GM19467 (cell line): ENCODE data around the gene LAMC1.

Experiments used
- ATAC-seq: cut with Tn5 transposase; IDR thresholded peaks from one replicate; pipeline ENCODE4 v1.9.1; 2021; ENCODE audit warnings: mild to moderate bottlenecking, moderate library complexity; ENCODE audit not compliant: unreplicated experiment

LAMC1 gene

DNA sequence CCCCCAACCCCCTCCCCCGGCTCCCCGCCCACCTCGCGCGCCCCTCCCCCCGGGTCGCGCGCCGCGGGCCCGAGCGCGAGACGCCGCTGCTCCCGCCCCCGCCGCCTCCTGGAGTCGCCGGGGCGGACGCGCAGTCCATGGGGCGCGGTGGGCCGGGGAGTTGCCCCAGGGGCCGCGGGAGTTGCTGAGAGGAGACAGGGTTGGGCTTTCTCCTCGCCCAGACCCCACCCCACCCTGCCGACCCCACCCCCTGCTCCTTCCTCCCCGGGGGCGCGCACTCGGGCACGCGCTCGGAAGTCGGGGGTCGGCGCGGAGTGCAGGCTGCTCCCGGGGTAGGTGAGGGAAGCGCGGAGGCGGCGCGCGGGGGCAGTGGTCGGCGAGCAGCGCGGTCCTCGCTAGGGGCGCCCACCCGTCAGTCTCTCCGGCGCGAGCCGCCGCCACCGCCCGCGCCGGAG lies at the start of gene LAMC1:
LAMC1 (plus strand) TSS at position 275 of the 455 bp plus-strand sequence. CDS start 297 bp downstream, outside the sequence.
- ATAC-seq = peak; percentile 29

DNA sequence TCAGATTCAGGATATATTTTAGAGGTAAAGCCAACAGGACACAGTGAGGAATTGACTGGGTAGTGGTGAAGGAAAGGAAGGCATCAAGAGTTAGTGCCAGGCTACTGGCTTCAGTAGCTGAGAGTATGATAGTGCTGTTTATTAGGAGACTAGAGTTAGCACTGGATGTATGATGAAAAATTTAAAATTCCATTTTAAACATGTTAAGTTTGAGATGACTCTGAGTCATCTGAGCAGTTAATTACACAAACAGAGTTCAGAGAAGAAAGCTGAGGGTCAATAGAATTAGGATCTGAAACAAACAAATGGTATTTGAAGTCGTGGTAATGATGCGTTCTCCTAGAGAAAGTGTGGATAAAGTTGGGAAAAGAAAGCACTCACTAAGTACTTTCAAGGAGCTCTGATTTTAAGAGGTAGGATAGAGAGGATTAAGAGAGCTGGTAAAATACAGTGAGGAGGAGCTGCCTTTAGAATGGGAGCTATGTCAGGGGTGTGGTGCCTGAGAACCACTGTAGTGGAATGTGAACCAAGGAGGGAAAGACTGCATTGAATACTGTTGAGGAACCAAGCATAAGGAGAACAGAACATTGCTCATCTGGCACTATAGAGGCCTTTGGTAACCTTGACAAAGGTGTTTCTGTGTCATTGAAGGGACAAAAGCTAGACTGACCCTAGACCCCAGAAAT lies 48.6 kb upstream of the LAMC1 start:
- no peak for ATAC-seq

DNA sequence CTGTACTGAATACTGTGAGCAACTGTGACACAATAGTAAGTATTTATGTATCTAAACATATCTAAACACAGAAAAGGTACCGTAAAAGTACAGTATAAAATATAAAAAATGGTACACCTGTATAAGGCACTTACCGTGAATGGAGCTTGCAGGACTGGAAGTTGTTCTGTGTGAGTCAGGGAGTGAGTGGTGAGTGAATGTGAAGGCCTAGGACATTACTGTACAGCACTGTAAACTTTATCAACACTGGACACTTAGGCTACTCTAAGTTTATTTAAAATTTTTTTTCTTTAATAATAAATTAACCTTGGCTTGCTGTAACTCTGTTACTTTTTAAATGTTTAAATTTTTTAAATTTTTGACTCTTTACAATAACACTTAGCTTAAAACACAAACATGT lies 45.7 kb upstream of the LAMC1 start:
- ATAC-seq = no peak

DNA sequence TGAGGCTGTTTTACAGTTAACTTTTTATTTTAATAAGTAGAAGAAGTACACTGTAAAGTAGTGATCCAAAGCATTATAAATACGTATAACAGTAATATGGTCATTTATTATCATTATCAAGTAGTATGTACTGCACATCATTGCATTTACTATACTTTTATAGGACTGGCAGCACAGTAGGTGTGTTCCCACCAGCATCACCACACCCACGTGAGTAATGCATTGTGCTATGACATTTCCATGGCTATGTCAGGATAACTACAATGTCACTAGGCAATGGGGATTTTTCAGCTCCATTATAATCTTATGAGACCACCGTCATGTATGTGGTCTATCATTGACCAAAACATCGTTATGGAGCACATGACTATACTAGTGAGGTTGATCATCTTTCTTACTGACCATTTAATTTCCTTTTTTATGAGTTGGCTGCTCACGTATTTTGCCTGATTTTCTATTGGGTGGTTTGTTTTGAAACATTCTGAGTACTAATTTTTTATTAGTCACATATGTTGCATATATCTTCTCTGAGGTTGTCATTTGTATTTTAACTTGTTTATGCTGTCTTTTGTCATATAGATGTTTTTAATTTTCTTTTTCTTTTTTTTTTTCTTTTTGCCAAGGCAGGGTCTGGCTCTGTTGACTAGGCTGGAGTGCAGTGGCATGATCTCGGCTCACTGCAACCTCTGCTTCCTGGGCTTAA lies 44.9 kb upstream of the LAMC1 start:
- ATAC-seq = no peak

DNA sequence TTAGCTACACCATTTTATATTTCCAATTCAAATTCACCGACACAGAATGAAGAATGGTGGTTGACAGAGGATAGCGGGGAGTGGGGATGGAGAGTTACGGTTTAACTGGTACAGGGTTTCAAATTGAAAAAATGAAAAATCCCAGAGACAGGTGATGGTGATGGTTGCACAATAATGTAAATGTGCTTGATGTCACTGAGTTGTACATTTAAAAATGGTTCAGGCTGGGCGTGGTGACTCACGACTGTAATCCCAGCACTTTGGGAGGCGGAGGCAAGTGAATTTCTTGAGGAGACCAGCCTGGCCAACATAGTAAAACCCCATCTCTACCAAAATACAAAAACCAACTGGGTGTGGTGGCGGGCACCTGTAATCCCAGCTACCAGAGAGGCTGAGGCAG lies 39.1 kb upstream of the LAMC1 start:
- ATAC-seq = no peak

DNA sequence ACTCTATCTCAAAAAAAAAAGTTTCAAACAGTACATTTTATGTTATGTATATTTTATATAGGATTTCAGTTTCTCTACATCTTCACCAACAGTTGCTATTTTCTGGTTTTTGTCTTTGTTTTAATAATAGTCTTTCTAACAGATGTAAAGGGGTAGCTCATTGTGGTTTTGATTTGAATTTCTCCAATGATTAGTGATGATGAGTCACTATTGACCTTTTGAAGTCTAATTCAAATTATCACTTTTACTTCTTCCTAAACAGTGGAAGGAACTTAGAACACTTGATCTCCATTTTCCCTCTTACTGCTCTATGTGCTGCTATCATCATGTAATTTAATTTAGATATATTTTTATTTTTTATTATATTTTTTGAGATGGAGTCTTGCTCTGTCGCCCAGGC lies 38.6 kb upstream of the LAMC1 start:
- no peak for ATAC-seq

DNA sequence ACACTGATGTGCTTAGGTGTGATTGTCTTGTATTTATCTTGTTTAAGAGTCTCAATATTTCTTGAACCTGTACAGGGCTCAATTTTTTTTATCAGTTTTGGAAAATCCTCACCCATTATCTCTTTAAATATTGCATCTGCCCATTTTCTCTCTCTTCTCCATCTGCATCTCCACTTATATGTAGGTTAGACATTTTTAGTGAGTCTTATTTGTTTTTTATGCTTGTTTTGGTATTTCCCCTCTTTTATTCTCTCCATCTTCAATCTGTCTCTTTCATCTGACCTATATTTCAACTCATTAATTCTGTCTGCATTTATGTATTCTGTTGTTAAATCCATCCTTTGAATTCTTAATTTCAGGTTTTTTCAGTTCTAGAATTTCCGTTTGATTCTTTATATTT lies 37.3 kb upstream of the LAMC1 start:
- no peak for ATAC-seq

DNA sequence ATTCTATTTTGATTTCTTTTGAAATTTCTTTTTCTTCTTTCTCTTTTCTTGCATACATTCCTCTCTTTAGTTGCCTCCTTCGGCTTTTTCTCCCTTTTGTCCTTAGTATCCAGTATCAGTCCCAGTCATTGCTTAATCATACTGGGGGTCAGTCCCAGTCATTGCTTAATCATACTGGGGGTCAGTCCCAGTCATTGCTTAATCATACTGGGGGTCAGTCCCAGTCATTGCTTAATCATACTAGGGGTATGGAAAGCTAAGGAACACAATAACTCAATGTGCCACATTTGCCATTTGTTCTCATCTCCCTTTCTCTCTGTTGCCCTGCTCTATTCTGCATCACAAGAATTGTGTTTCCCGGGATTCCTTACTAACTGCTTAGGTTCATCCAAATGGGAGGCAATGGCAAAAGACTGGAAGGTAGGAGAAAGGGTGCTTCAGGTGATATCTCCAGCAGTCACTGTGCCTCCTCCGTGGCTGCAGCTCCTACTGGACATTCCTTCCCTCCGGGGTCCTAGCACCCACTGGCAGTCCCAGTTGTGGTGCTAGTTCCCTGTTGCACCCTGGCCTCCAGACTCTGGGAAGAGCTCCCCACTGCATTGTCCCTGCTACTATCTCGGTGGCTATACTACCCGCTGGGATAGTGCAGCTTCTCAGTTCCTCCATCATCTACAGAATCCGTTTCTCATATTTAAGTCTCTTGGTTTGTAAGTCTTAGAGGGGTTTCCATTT lies 32.6 kb upstream of the LAMC1 start:
- no peak for ATAC-seq

DNA sequence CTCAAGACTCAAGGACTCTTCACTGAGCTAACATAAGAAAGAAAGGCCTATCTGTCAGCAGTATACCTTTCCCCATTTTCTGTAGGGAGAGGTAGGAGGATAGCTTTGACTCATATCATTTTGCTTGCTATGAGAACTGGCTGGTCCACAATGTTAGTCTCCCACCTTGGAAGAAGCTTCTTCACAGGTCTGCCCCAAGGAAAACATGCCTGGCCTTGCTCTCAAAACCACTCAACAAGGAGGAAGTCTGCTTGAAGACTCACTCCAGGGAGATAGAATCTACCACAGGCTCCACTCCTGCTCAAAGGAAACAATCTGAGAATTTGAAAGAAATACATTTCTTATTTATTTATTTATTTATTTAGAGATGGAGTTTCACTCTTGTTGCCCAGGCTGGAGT lies 29.5 kb upstream of the LAMC1 start:
- ATAC-seq = no peak

DNA sequence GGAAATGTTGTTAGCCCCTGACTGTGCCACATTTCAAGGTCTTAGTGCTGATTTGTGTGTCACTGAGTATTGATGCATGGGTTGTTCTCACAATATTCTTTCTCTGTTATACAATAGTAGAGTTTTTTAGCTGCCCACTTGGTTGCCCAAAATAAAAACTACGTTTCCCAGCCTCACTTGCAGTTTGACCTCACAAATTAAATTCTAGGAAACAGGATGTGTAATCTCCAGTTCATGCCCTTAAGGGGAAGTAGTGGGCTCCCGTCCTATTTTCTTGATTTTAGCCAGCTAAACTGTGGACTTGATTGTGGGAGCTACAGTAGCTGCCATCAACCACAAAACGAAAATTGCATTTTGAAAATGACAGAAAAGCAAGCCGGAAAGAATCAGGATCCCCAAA lies 27.3 kb upstream of the LAMC1 start:
- no peak for ATAC-seq

DNA sequence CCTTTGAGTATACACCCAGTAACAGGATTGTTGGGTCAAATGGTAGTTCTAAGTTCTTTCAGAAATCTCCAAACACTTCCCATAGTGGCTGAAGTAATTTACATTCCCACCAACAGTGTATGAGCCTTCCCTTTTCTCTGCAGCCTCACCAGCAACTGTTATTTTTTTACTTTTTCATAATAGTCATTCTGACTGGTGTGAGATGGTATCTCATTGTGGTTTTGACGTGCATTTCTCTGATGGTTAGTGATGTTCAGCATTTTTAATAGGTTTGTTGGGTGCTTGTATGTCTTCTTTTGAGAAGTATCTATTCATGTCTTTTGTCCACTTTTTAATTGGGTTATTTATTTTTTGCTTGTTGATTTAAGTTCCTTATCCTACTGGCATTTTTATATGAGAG lies 26.4 kb upstream of the LAMC1 start:
- no peak for ATAC-seq

DNA sequence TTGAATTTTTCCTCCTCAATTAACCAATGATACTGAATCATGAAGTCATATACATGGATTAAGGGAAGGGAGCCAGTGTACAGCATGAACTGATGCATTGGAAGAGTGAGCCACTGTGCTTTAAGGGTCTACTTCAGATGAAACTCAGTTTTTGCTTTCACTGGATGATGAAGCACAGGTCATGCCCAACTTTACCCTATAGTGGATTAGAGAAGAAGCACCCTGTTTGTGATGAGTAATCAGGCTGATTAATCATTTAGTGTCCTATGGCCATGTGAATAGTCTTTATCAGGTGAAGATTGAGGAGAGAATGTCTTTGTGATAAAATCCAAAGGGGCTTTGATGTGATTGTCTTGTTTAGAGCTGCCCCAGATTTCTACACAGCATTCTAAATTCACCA lies 24.7 kb upstream of the LAMC1 start:
- ATAC-seq = no peak

DNA sequence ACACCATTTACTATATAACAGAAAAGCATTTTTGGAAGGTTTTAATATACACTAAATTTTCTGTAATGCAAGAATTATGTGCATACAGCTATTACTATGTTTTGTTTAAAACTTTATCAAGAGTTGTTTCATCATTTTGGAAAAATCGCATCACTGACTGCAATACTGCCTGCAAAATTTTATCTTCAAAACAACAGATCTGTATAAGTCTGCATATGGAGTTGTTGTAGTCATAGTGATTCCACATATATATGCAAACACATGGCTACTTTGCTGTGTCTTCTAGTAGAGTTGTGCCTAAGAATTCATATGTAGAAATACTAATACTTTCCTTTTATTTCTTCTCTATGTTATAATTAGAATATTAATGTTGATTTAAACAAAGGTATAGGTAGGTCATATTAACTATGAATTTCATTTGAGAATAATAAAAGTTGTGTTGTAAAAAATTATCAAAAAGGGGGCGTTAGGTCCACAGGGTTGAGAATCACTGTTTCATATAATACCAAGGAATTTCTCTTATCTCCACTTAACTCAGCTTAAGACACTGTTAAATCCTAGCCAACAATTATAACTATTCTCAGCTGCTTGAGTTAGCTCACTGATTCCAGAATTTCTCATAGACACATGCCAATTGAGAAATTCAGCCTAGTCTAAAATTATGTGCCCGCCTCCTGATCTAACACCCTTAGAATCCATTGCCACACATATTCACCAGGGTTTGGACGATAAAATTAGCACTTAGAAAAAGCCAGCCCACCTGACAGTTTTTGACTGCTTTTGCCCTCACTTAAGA lies 22.9 kb upstream of the LAMC1 start:
- no peak for ATAC-seq

DNA sequence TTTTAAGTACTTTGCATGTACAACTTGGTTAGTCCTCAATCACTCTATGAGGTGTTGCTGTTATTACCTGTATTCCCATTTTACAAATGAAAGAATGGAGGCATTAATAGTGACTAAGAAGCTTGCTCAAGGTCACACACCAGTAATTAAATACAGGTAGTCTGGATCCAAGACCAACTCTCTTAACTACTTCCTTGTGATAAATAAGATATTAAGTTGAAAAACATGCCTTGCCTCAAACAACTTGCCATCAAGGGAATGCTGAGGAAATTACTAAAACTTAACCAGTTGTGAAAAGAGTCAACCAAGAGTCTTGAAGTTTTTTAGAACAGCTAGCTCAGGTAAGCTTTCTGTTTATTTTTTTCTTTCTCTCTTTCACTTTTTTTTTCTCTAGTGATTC lies 21.0 kb upstream of the LAMC1 start:
- no peak for ATAC-seq

DNA sequence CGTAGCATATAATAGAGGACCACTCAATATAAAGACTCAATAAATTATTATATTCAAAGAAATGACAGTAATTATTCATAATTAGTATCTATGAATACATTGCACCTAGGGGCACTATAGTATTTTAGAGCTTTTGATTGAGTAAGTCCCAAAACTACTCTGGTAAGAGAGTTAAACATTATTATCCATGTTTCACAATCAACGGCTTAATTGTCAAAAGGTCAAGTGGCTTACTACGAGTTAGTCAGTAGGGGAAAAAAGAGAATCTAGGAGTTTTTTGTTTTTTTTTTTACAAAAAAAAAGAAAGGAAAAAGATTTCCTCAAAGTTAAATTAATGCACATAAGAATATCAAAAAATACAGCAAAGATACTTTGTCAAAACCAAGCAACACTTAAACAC lies 20.4 kb upstream of the LAMC1 start:
- ATAC-seq = no peak

DNA sequence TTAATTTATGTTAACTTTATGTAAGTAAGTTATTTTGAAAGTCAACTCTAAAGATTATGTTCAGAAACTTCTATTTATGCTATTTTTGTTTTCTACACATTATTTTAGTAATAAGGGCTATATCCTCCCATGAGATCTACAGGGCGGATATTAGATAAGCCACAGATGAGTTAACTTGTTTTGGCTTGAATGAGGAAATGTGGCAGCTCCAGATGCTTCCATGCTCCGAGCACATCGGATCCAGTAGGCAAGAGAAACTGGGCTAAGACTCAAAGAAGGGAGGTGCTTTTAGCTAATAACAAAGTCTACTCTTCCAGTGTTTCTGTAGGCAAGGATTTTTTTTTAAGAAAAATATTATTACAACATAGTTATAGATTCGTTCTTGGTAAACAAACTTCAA lies 20.0 kb upstream of the LAMC1 start:
- ATAC-seq = no peak

DNA sequence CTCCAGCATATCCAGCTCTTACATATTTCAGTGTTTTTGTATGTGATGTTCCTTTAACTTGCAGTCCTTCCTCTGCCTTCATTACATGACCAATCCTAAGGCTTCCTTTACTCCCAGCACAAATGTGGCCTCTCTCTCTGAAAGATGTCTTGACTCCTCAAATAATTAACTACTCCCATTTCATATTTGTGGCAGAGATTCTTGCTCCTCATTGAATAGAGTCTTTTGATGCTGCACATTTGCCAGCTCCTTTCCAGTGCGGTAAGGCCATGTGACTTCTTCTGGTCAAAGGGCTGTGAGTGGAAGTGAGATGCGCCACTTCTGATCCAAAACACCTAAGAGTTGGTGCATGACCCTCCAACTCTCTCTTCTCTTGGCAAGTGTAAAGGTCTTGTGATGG lies 19.1 kb upstream of the LAMC1 start:
- no peak for ATAC-seq

DNA sequence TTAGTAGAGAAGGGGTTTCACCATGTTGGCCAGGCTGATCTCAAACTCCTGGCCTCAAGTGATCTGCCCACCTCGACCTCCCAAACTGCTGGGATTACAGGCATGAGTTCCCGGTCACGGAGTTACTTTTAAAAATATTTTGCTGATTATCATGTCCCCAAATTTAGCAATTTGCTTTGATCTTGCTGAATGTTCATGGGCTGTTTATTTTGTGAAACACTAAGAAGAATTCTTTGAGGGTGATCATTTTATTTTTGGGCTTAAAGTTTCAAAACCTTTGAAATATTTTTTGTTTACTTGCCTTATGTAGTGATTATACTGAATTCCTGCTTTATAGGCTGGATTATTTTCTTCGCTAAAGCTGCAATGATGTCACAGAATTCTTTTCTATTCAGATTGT lies 11.4 kb upstream of the LAMC1 start:
- no peak for ATAC-seq

DNA sequence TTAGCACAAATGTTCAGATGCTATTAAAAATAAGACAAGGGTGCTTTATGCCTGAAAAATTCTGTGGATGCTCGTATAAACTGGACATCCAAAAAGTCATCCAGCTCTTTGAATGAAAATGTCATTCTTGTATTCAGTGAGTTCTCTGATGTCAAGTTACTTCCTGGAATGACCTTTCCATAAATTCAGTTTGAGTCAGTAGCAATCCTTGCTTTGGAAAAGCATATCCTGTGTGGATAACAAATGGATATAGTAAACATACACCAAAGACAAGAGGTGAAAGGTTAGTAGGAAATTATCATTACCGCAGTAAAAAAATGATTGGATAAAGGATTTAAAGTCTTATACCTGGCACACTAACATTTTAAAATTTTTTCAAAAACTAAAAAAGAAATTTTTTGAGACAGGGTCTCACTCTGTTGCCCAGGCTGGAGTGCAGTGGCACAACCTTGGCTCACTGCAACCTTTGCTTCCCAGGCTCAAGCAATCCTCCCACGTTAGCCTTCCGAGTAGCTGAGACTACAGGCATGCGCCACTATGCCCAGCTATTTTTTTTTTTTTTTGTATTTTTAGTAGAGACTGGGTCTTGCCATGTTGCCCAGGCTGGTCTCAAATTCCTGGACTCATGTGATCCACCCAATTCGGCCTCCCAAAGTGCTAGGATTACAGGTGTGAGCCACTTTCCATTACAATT lies 10.8 kb upstream of the LAMC1 start:
- no peak for ATAC-seq

DNA sequence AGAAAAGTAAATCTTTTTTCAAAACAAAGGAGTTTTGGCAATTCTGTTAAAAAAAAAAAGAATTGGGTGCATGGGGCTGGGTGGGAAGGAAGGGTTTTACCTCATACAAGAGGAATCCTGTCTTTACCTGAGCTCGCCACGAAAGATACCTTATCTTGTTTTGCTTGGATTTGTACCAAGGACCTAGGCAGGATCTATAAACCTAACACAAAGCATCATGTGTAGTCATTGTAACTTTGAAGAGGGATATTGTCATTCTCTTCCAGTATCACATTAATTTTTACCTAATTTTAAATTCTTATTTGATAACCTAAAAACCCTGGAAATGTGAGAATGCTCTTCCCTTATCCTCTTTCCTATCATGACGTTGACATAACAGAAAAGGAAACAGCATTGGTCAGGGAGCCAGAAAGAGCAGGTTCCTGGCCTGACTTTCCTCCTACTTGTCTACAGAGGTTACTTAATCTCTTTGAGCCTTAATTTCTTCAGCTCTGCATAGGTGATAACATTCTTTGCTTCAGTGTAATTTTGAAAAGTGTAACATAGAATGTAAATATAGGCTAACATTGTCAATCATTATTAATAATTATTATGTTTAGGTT lies 4.0 kb upstream of the LAMC1 start:
- ATAC-seq = no peak
